ACC112 (cell line): ENCODE results near the gene THBS1.

Experiments used
- H2AFZ ChIP-seq: fragments of 200-600 bp; sonication (generic); one replicate; pipeline ENCODE4 v1.6.0; 2017; ENCODE audit warnings: antibody characterized with exemption, low read length; ENCODE audit not compliant: unreplicated experiment
- H3K27ac ChIP-seq: fragments of 200-600 bp; sonication (generic); 2 replicates; pipeline ENCODE4 v1.5.1; 2014; ENCODE audit warnings: low read depth, mild to moderate bottlenecking, antibody characterized with exemption, low read length, moderate library complexity
- H3K27me3 ChIP-seq: fragments of 200-600 bp; sonication (generic); 2 replicates; pipeline ENCODE4 v1.6.1; 2014; ENCODE audit warnings: mild to moderate bottlenecking, antibody characterized with exemption, low read length, moderate library complexity, mixed read lengths; ENCODE audit not compliant: insufficient read depth
- H3K36me3 ChIP-seq: fragments of 200-600 bp; sonication (generic); 2 replicates; pipeline ENCODE4 v1.6.1; 2016; ENCODE audit warnings: mild to moderate bottlenecking, antibody characterized with exemption, low read length, moderate library complexity, mixed read lengths; ENCODE audit not compliant: insufficient read depth
- H3K4me1 ChIP-seq: fragments of 200-600 bp; sonication (generic); one replicate; pipeline ENCODE4 v1.6.1; 2016; ENCODE audit warnings: low read length, mixed read lengths; ENCODE audit not compliant: insufficient read depth, unreplicated experiment, control insufficient read depth
- H3K4me3 ChIP-seq: fragments of 200-600 bp; sonication (generic); 2 replicates; pipeline ENCODE4 v1.5.1; 2014; ENCODE audit warnings: mild to moderate bottlenecking, low read depth, low read length
- H3K79me2 ChIP-seq: fragments of 200-600 bp; sonication (generic); one replicate; pipeline ENCODE4 v1.6.0; 2016; ENCODE audit warnings: low read length; ENCODE audit not compliant: control insufficient read depth, unreplicated experiment, insufficient read depth

The THBS1 gene

DNA sequence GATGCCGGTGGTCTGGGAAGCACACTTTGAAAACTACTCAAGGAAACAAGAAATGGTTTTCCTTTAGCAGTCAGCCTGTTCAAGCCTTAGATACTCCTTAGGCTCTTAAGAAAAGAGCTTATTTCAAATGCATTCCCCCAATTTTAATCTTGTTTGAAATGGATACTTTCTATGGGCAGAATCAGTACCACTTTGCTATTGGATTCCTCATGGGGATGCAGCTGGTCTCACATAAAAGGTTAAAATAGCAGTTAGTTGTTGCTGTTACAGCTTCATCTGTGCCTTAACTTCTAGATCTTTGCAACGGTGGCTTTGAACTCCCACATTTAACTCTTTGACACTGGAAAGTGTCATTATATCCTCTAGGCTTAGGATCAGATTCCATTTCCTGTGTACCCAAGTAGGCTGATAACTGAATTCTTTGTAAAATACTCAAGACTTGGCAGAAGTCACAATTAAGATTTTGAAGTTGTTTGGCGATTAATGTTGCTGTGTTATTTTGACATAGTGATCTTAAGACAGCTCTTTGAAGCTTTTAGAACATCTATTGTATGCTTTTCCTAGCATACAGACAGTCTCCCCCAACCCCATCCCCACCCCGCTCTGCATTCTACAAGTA, 2.2 kb downstream of the THBS1 start:
- H3K27ac ChIP-seq = peak overlapping the region; percentile 26
- peaks cover 50% of the 10 kb centered on the region for H3K79me2 ChIP-seq
- no peaks in the 10 kb centered on the region for H3K27me3 ChIP-seq
- peaks cover 57% of the 10 kb centered on the region for H3K36me3 ChIP-seq
- H3K4me1 ChIP-seq = peaks cover 54% of the 10 kb centered on the region
- H2AFZ ChIP-seq = no peak overlapping the region
- H3K4me3 ChIP-seq = peak overlapping the region; percentile 82

DNA sequence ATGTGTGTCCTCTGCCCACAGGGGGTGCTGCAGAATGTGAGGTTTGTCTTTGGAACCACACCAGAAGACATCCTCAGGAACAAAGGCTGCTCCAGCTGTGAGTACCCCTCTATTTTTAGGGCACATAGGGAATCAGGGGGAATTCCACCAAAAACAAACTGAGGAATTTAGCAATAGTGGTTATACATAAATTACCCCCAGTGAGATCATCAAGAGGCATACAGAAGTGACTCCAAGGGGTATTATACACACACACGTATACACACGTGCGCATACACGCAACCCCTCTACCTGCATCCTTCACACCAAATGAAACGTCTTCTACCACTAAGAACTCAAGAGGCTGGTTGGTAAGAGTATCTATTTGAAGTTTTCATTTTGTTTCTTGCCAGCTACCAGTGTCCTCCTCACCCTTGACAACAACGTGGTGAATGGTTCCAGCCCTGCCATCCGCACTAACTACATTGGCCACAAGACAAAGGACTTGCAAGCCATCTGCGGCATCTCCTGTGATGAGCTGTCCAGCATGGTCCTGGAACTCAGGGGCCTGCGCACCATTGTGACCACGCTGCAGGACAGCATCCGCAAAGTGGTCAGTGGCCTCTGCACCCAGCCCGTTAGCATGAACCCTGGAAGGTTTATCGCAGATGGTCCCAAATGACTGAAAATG, 2.9 kb downstream of the THBS1 start:
- Histone ChIP-seq H2AFZ (no peak overlapping the region), H3K36me3 (peaks cover 62% of the 10 kb centered on the region), H3K4me3 (peak overlapping the region; percentile 82), H3K27me3 (no peaks in the 10 kb centered on the region), H3K27ac (0 out of 2 replicates have a peak overlapping the region, but pooled peaks have one; percentile 4), H3K4me1 (peaks cover 52% of the 10 kb centered on the region), H3K79me2 (peaks cover 52% of the 10 kb centered on the region)

DNA sequence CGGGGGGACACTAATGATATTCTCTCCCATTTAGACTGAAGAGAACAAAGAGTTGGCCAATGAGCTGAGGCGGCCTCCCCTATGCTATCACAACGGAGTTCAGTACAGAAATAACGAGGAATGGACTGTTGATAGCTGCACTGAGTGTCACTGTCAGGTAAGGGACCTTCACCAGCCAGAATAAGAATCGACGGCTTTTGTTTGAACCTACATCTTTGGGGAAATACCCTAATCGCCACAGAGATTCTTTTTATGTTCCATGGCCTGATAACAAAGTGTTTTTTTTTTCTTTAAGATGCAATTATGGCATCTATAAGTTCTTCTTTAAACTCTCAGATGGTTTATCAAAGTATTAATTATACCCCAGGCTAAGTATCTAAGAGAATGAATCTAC, 3.4 kb downstream of the THBS1 start:
- H2AFZ ChIP-seq = no peak overlapping the region
- peaks cover 47% of the 10 kb centered on the region for H3K4me1 ChIP-seq
- H3K27ac ChIP-seq = 0 out of 2 replicates have a peak overlapping the region, but pooled peaks have one; percentile 4
- peaks cover 53% of the 10 kb centered on the region for H3K79me2 ChIP-seq
- peak overlapping the region; percentile 82 for H3K4me3 ChIP-seq
- peaks cover 65% of the 10 kb centered on the region for H3K36me3 ChIP-seq
- no peaks in the 10 kb centered on the region for H3K27me3 ChIP-seq

DNA sequence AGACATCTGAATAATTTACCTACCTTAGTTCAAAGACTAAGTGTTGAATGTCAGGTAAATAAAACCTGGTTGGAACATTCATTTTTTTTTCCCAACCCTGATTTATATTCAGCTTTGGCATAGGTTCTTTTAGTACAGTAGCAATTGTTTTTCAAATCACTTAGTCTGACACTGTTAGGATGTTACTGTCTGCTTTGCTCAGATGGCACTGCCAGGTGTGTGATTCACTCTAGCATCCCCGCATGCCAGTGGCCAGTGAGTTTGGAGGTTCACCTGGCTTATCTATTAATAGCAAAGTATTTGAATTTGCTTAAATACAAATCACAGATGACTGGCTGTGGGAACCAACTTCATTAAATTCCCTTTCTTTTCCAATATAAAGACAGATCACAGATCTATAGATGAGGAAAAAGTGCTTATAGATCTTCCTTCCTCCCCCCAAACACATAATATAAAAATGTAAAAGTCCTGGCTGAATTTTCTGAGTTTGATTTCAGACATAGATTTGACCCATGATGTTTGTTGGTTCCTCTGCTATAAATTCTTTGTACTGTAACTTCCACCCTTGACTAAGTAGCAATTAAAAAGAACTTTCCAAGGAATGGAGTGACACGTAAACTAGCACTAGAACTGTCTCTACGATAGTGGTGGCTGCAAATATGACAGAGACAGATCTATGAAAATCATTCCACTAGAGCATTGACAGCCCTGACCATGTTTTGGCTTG, 3.9 kb downstream of the THBS1 start:
- H3K4me1 ChIP-seq = peaks cover 47% of the 10 kb centered on the region
- H3K36me3 ChIP-seq = peaks cover 68% of the 10 kb centered on the region
- peaks cover 53% of the 10 kb centered on the region for H3K79me2 ChIP-seq
- no peak overlapping the region for H2AFZ ChIP-seq
- H3K4me3 ChIP-seq = peak overlapping the region; percentile 82
- H3K27me3 ChIP-seq = no peaks in the 10 kb centered on the region
- peak overlapping the region; percentile 57; the same call in 1 of the 2 replicates for H3K27ac ChIP-seq

DNA sequence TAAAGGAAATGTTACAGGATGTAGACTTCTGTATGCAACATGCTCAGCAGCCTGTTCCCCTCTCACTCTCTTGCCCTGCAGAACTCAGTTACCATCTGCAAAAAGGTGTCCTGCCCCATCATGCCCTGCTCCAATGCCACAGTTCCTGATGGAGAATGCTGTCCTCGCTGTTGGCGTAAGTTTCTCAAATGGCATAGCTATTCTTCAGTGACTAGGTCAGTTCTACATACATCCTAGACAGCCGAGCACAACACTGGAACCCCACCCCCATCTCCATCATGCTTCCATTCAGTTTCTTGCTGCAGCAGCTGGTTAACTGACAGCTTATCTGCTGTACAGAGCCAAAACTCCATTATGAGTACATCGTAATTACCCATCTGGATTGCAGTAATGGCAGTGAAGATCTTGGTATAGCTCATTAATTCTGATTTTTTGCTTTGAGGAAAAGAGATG, 4.5 kb downstream of the THBS1 start:
- H3K4me3 ChIP-seq = peak overlapping the region; percentile 82
- H3K27ac ChIP-seq = peak overlapping the region; percentile 57
- H3K4me1 ChIP-seq = peaks cover 47% of the 10 kb centered on the region
- no peak overlapping the region for H2AFZ ChIP-seq
- H3K36me3 ChIP-seq = peaks cover 74% of the 10 kb centered on the region
- no peaks in the 10 kb centered on the region for H3K27me3 ChIP-seq
- peaks cover 53% of the 10 kb centered on the region for H3K79me2 ChIP-seq

DNA sequence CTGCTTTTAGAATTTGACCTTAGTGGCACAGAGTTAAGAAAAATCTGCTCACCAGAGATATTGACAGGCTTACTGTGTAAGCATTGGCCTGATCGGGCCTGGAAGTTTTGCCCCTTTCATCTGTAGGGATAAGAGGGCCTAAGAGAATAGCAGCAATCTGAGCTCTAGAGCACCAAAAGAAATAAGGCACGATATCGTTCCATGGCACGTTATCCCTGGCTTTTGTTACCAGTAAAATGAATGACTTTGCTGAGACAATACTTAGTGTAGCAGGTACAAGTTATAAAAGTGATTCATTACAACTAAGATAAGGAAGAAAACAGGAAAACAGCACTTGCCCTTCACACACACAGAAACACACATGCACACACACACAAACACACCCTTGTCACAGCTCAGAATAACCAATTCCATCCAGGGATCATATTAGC, 5.0 kb downstream of the THBS1 start:
- Histone ChIP-seq H3K27me3 (no peaks in the 10 kb centered on the region), H3K36me3 (peaks cover 78% of the 10 kb centered on the region), H3K4me3 (peak overlapping the region; percentile 82), H3K79me2 (peaks cover 53% of the 10 kb centered on the region), H2AFZ (no peak overlapping the region), H3K27ac (peak overlapping the region; percentile 57), H3K4me1 (peaks cover 47% of the 10 kb centered on the region)

DNA sequence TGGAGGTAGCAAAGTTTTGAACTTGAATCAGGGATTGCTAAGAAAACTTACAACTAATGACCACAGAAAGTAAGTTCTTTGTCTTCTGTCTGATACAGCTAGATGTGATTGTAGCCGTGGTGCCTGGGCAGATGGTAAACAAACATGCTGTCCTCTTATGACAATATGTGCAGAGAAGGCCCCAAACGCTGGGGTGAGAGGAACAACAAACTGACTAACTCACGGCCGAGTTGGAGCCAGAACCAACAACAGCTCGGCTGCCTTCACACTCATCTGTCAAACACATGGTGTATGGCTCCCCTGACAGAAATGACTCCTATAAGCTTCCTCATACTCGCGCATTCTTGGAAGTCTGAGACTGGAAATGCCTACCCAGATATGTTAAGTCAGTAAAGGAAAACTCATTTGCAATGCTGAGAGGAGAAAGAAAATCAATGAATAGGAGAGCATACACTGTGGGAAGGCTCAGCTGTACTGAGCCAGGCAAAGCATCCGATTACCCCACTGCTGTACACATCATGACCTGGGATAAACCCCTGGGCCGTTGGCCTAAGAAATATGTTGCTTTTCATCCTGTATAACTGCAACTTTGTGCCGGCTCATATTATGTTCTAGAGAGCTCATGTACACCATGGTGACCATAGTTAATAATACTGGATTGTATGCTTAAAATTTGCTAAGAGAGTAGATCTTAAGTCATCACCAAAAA, 5.7 kb downstream of the THBS1 start:
- peaks cover 48% of the 10 kb centered on the region for H3K79me2 ChIP-seq
- H3K4me3 ChIP-seq = peak overlapping the region; percentile 82
- H2AFZ ChIP-seq = no peak overlapping the region
- no peaks in the 10 kb centered on the region for H3K27me3 ChIP-seq
- peak overlapping the region; percentile 57 for H3K27ac ChIP-seq
- peaks cover 85% of the 10 kb centered on the region for H3K36me3 ChIP-seq
- H3K4me1 ChIP-seq = peaks cover 47% of the 10 kb centered on the region

DNA sequence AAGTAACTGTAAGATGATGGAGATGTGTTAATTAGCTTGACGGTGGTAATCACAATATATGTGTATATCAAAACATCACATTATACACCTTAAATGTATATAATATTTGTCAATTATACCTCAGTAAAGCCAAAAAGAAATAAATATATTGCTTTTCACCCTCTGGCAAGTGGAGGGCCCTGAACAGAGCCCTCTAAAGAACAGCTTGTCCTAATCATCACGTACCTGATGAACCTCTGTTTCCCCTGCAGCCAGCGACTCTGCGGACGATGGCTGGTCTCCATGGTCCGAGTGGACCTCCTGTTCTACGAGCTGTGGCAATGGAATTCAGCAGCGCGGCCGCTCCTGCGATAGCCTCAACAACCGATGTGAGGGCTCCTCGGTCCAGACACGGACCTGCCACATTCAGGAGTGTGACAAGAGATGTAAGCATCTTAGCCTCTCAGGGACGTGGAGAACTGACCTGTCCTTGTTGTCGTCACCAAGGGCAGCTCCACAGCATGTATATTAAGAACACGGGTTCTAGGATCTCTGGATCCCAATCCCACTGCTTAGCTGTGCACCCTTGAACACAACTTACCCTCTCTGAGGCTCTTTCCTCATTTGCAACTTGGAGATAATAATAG, 6.3 kb downstream of the THBS1 start:
- H3K27ac ChIP-seq = peak overlapping the region; percentile 41; the same call in 1 of the 2 replicates
- no peak overlapping the region for H2AFZ ChIP-seq
- H3K79me2 ChIP-seq = peaks cover 42% of the 10 kb centered on the region
- peaks cover 43% of the 10 kb centered on the region for H3K4me1 ChIP-seq
- H3K27me3 ChIP-seq = no peaks in the 10 kb centered on the region
- H3K4me3 ChIP-seq = no peak overlapping the region
- H3K36me3 ChIP-seq = peaks cover 87% of the 10 kb centered on the region

DNA sequence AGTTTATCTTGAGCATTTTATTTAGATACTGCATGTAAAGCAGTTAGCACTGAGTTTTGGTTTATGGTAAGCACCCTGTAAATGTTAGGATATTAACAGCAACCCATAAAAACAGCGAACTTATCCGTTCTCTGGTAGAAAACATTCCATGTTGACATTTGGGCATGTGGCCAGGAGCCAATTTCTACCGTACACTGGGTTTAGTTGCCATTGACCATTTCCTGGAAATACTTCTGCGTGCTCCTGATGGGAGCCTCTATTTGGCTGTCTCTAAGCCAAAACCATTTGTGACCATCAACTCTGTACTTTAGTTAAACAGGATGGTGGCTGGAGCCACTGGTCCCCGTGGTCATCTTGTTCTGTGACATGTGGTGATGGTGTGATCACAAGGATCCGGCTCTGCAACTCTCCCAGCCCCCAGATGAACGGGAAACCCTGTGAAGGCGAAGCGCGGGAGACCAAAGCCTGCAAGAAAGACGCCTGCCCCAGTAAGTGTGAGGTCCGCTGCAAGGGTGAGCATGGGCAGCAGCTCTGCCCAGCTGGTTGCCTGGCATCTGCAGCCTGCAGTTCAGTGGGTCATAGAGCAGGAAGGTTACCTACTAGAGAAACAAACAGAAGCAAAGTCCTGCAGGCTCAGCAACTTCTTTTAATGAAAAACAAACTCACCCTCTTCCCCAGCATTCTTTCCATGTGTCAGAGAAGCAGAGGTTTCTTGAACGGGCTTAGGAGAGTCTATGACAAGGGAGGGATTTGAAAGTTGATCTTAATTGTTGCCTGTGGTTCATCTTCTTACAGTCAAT, 7.1 kb downstream of the THBS1 start:
- Histone ChIP-seq H3K27me3 (no peaks in the 10 kb centered on the region), H2AFZ (no peak overlapping the region), H3K4me1 (peaks cover 41% of the 10 kb centered on the region), H3K27ac (no peak overlapping the region), H3K4me3 (no peak overlapping the region), H3K79me2 (peaks cover 34% of the 10 kb centered on the region), H3K36me3 (peaks cover 86% of the 10 kb centered on the region)
